T-helper 1 cell treated with Interleukin-12 subunit alpha and Interleukin-12 subunit beta and Interleukin-4 antibody, amounts not matched to agents 30 μg/mL and 1 μg/mL, for 36 hours (primary cell): ENCODE measurements around the gene GNAT1.
"Not testable (repeated sequence)": the region's sequence is repeated elsewhere in the genome, so short reads cannot be mapped to it uniquely, and the experiment has no call there.

Source experiments
- H3K27ac Mint-ChIP-seq: one replicate; pipeline ENCODE4 v1.8.0; 2021; ENCODE audit warnings: mild to moderate bottlenecking, mixed read lengths
- H3K27me3 Mint-ChIP-seq: one replicate; pipeline ENCODE4 v1.8.0; 2021; ENCODE audit warnings: low read depth, mixed read lengths
- H3K36me3 Mint-ChIP-seq: one replicate; pipeline ENCODE4 v1.8.0; 2021; ENCODE audit warnings: low read depth, mixed read lengths
- H3K4me1 Mint-ChIP-seq: one replicate; pipeline ENCODE4 v1.8.0; 2021; ENCODE audit warnings: low read depth, mixed read lengths
- H3K4me3 Mint-ChIP-seq: one replicate; pipeline ENCODE4 v1.8.0; 2021; ENCODE audit warnings: mild to moderate bottlenecking, moderate library complexity, mixed read lengths
- H3K9me3 Mint-ChIP-seq: one replicate; pipeline ENCODE4 v1.8.0; 2021; ENCODE audit warnings: mixed read lengths

GNAT1 gene

GRCh38 chr3:50210510-50211367, 19.3 kb downstream of the GNAT1 start:
- Mint-ChIP-seq H3K27me3 (peaks cover 24% of the 10 kb centered on the region), H3K4me1 (no peaks in the 10 kb centered on the region), H3K4me3 (no peak overlapping the region), H3K9me3 (no peaks in the 10 kb centered on the region), H3K27ac (no peak overlapping the region), H3K36me3 (no peaks in the 10 kb centered on the region)

GRCh38 chr3:50211368-50211717, 19.9 kb downstream of the GNAT1 start:
- H3K4me1 Mint-ChIP-seq, H3K4me3 Mint-ChIP-seq, H3K27ac Mint-ChIP-seq, H3K9me3 Mint-ChIP-seq, H3K36me3 Mint-ChIP-seq: not testable (repeated sequence)
- H3K27me3 Mint-ChIP-seq = peaks cover 21% of the 10 kb centered on the region

GRCh38 chr3:50211930-50212329, 20.5 kb downstream of the GNAT1 start:
- Mint-ChIP-seq H3K27me3 (peaks cover 16% of the 10 kb centered on the region), H3K27ac (no peak overlapping the region), H3K4me3 (no peak overlapping the region)

GRCh38 chr3:50212502-50212901, 21.1 kb downstream of the GNAT1 start:
- H3K4me3 Mint-ChIP-seq = no peak overlapping the region
- H3K27me3 Mint-ChIP-seq = peaks cover 10% of the 10 kb centered on the region
- no peaks in the 10 kb centered on the region for H3K36me3 Mint-ChIP-seq
- H3K27ac Mint-ChIP-seq = no peak overlapping the region
- H3K4me1 Mint-ChIP-seq = no peaks in the 10 kb centered on the region
- no peaks in the 10 kb centered on the region for H3K9me3 Mint-ChIP-seq

More at GRCh38 chr3:50211930-50212329, 20.5 kb downstream of the GNAT1 start:
- H3K36me3 Mint-ChIP-seq = no peaks in the 10 kb centered on the region
- H3K4me1 Mint-ChIP-seq = no peaks in the 10 kb centered on the region
- no peaks in the 10 kb centered on the region for H3K9me3 Mint-ChIP-seq

GRCh38 chr3:50212971-50213370, 21.6 kb downstream of the GNAT1 start:
- H3K4me3 Mint-ChIP-seq = no peak overlapping the region
- H3K27ac Mint-ChIP-seq = no peak overlapping the region
- H3K9me3 Mint-ChIP-seq = no peaks in the 10 kb centered on the region
- peaks cover 8% of the 10 kb centered on the region for H3K27me3 Mint-ChIP-seq
- H3K36me3 Mint-ChIP-seq = no peaks in the 10 kb centered on the region
- H3K4me1 Mint-ChIP-seq = no peaks in the 10 kb centered on the region

- Mint-ChIP-seq H3K4me1 (no peaks in the 10 kb centered on the region), H3K27ac (no peak overlapping the region), H3K27me3 (peaks cover 5% of the 10 kb centered on the region), H3K9me3 (no peaks in the 10 kb centered on the region), H3K36me3 (no peaks in the 10 kb centered on the region), H3K4me3 (no peak overlapping the region)
These were observed 22.0 kb downstream of the GNAT1 start for GRCh38 chr3:50213373-50213772.

GRCh38 chr3:50214824-50215223, 23.4 kb downstream of the GNAT1 start:
- Mint-ChIP-seq H3K27ac (no peak overlapping the region), H3K27me3 (peaks cover 4% of the 10 kb centered on the region), H3K4me3 (no peak overlapping the region), H3K9me3 (no peaks in the 10 kb centered on the region), H3K4me1 (no peaks in the 10 kb centered on the region), H3K36me3 (no peaks in the 10 kb centered on the region)

GRCh38 chr3:50215529-50215928, 24.1 kb downstream of the GNAT1 start:
- Mint-ChIP-seq H3K36me3 (no peaks in the 10 kb centered on the region), H3K27ac (no peak overlapping the region), H3K9me3 (no peaks in the 10 kb centered on the region), H3K27me3 (peaks cover 4% of the 10 kb centered on the region), H3K4me1 (no peaks in the 10 kb centered on the region), H3K4me3 (no peak overlapping the region)

GRCh38 chr3:50217681-50218080, 26.3 kb downstream of the GNAT1 start:
- Mint-ChIP-seq H3K27ac (no peak overlapping the region), H3K4me1 (no peaks in the 10 kb centered on the region), H3K36me3 (no peaks in the 10 kb centered on the region), H3K27me3 (peaks cover 4% of the 10 kb centered on the region), H3K9me3 (no peaks in the 10 kb centered on the region), H3K4me3 (no peak overlapping the region)

- H3K27ac Mint-ChIP-seq = no peak overlapping the region
- peaks cover 4% of the 10 kb centered on the region for H3K27me3 Mint-ChIP-seq
- no peaks in the 10 kb centered on the region for H3K36me3 Mint-ChIP-seq
- no peak overlapping the region for H3K4me3 Mint-ChIP-seq
- H3K4me1 Mint-ChIP-seq = no peaks in the 10 kb centered on the region
- no peaks in the 10 kb centered on the region for H3K9me3 Mint-ChIP-seq
These were observed 27.0 kb downstream of the GNAT1 start for GRCh38 chr3:50218448-50218847.

GRCh38 chr3:50219285-50219684, 27.9 kb downstream of the GNAT1 start:
- Mint-ChIP-seq H3K4me3 (no peak overlapping the region), H3K9me3 (no peaks in the 10 kb centered on the region), H3K27ac (no peak overlapping the region)

GRCh38 chr3:50220109-50220508, 28.7 kb downstream of the GNAT1 start:
- H3K27me3 Mint-ChIP-seq = peaks cover 12% of the 10 kb centered on the region
- no peak overlapping the region for H3K27ac Mint-ChIP-seq
- H3K4me3 Mint-ChIP-seq = no peak overlapping the region
- H3K9me3 Mint-ChIP-seq = no peaks in the 10 kb centered on the region
- no peaks in the 10 kb centered on the region for H3K4me1 Mint-ChIP-seq
- no peaks in the 10 kb centered on the region for H3K36me3 Mint-ChIP-seq

More at GRCh38 chr3:50219285-50219684, 27.9 kb downstream of the GNAT1 start:
- peaks cover 8% of the 10 kb centered on the region for H3K27me3 Mint-ChIP-seq
- no peaks in the 10 kb centered on the region for H3K36me3 Mint-ChIP-seq
- no peaks in the 10 kb centered on the region for H3K4me1 Mint-ChIP-seq

GRCh38 chr3:50221051-50221410, 29.6 kb downstream of the GNAT1 start:
- no peaks in the 10 kb centered on the region for H3K36me3 Mint-ChIP-seq

GRCh38 chr3:50221411-50222168, 30.2 kb downstream of the GNAT1 start:
- Mint-ChIP-seq H3K27me3 (peaks cover 15% of the 10 kb centered on the region), H3K9me3 (no peaks in the 10 kb centered on the region), H3K4me3 (no peak overlapping the region), H3K27ac (no peak overlapping the region), H3K36me3 (no peaks in the 10 kb centered on the region), H3K4me1 (peaks cover 7% of the 10 kb centered on the region)

More at GRCh38 chr3:50221051-50221410, 29.6 kb downstream of the GNAT1 start:
- no peaks in the 10 kb centered on the region for H3K9me3 Mint-ChIP-seq
- no peak overlapping the region for H3K27ac Mint-ChIP-seq
- peaks cover 15% of the 10 kb centered on the region for H3K27me3 Mint-ChIP-seq
- no peak overlapping the region for H3K4me3 Mint-ChIP-seq
- peaks cover 5% of the 10 kb centered on the region for H3K4me1 Mint-ChIP-seq

GRCh38 chr3:50222169-50222528, 30.7 kb downstream of the GNAT1 start:
- no peak overlapping the region for H3K27ac Mint-ChIP-seq
- peaks cover 11% of the 10 kb centered on the region for H3K4me1 Mint-ChIP-seq
- H3K36me3 Mint-ChIP-seq = no peaks in the 10 kb centered on the region
- no peaks in the 10 kb centered on the region for H3K9me3 Mint-ChIP-seq
- no peak overlapping the region for H3K4me3 Mint-ChIP-seq
- peaks cover 15% of the 10 kb centered on the region for H3K27me3 Mint-ChIP-seq
